ENCODE data around the gene CDH4. TPM values are rescaled to one million over a fixed set of nuclear protein-coding genes. Genes with fewer than 3 reads are reported as not detected.

CDH4 gene
- total and polyA plus RNA-seq, 7 donors: under 0.01 to 0.06 TPM; not detected in 5

GRCh38 chr20:61925555-61926252 lies 673.6 kb downstream of the CDH4 start:
- no peak overlapping the region for H3K27ac ChIP-seq
- H3K9me3 ChIP-seq: no peaks in the 10 kb centered on the region
- peaks cover 0 to 21% (median 10%) of the 10 kb centered on the region in 3 donors for H3K27me3 ChIP-seq
- WGBS, 2 donors: 66 to 84% methylated on average over 21 of the region's 21 CpGs
- no peak for TF ChIP-seq POLR2AphosphoS5 (IDR thresholded peaks at IDR 0.05)
- TF ChIP-seq, protein P1, sequence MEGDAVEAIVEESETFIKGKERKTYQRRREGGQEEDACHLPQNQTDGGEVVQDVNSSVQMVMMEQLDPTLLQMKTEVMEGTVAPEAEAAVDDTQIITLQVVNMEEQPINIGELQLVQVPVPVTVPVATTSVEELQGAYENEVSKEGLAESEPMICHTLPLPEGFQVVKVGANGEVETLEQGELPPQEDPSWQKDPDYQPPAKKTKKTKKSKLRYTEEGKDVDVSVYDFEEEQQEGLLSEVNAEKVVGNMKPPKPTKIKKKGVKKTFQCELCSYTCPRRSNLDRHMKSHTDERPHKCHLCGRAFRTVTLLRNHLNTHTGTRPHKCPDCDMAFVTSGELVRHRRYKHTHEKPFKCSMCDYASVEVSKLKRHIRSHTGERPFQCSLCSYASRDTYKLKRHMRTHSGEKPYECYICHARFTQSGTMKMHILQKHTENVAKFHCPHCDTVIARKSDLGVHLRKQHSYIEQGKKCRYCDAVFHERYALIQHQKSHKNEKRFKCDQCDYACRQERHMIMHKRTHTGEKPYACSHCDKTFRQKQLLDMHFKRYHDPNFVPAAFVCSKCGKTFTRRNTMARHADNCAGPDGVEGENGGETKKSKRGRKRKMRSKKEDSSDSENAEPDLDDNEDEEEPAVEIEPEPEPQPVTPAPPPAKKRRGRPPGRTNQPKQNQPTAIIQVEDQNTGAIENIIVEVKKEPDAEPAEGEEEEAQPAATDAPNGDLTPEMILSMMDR (IDR thresholded peaks at IDR 0.05): no peak
- TF ChIP-seq POLR2A (IDR thresholded peaks at IDR 0.05): no peak
- TF ChIP-seq EP300 (IDR thresholded peaks at IDR 0.05): no peak
- intact Hi-C loops (cut with DNase I): no loop called here
- no peaks in the 10 kb centered on the region for H3K36me3 ChIP-seq
- H3K4me3 ChIP-seq: no peak overlapping the region
- no peaks in the 10 kb centered on the region for H3K4me1 ChIP-seq
- no peak for DNase-seq

- no peak for TF ChIP-seq EP300 (IDR thresholded peaks at IDR 0.05)
- TF ChIP-seq POLR2A (IDR thresholded peaks at IDR 0.05): no peak
- no peak for TF ChIP-seq POLR2AphosphoS5 (IDR thresholded peaks at IDR 0.05)
- TF ChIP-seq, protein P1 (IDR thresholded peaks at IDR 0.05): no peak
- DNase-seq: no peak
- 83 to 89% methylated on average over 14 of the region's 14 CpGs for WGBS, 2 donors
- no peaks in the 10 kb centered on the region for H3K9me3 ChIP-seq
- intact Hi-C loops (cut with DNase I): no loop called here
- no peak overlapping the region for H3K4me3 ChIP-seq
- no peak overlapping the region for H3K27ac ChIP-seq
- H3K27me3 ChIP-seq: peaks cover 0 to 21% (median 10%) of the 10 kb centered on the region in 3 donors
- H3K4me1 ChIP-seq: no peaks in the 10 kb centered on the region
- H3K36me3 ChIP-seq: no peaks in the 10 kb centered on the region
Observed at GRCh38 chr20:61926253-61926613, 674.2 kb downstream of the CDH4 start.

DNA sequence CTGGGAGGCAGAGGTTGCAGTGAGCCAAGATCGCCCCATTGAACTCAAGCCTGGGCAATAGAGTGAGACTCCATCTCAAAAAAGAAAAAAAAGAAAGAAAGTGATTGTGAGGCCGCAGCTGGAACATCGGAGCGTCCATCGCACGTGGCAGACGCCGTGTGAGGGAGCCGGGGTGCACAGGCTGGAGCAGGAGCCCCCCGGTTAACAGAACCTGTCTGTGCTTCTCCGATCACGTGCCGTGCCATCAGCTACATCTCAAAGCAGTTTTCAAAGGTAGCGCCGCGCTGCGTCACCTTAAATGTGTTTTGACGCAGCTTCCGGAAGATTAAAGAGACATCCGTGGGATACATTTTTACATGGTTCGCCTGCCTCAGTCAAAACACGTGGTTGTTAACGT lies 674.7 kb downstream of the CDH4 start:
- 91 to 92% methylated on average over 23 of the region's 23 CpGs for WGBS, 2 donors
- no peaks in the 10 kb centered on the region for H3K9me3 ChIP-seq
- H3K36me3 ChIP-seq: no peaks in the 10 kb centered on the region
- H3K27me3 ChIP-seq: peaks cover 0 to 21% (median 10%) of the 10 kb centered on the region in 3 donors
- no peak overlapping the region for H3K27ac ChIP-seq
- TF ChIP-seq POLR2AphosphoS5 (IDR thresholded peaks at IDR 0.05): no peak
- TF ChIP-seq EP300 (IDR thresholded peaks at IDR 0.05): no peak
- no peak for TF ChIP-seq POLR2A (IDR thresholded peaks at IDR 0.05)
- TF ChIP-seq, protein P1 (IDR thresholded peaks at IDR 0.05): no peak
- DNase-seq: no peak
- no peak overlapping the region for H3K4me3 ChIP-seq
- no peaks in the 10 kb centered on the region for H3K4me1 ChIP-seq
- intact Hi-C loops (cut with DNase I): no loop called here

DNA sequence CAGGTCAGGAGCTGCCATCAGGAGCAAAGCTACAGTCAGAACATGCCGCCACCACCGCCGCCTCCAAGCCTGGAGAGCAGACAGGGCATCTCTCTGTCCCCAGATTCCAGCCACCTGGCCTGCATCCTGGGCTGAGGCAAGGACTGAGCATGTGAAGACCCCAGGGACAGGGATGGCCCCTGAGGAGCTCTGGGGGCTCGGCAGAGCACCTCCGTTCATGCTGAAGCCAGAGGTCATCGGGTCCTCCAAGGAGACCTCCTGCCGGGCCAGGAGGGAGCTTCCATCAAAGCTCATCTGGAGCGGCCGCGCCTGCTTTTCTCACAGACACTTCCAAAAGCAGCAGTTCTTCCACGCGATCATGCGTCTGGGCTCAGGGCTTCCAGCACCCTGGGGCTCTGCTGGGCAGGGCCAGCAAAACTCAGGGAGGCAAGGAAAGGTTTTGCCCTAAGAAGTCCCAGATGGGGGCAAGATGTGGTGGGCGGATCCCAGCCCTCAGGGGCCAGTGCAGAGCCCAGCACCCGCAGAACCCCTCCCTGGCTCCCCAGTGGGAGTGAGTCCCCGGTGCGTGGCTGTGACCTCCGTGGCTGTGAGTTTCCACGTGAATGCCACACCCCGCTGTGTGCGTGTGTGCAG lies 675.2 kb downstream of the CDH4 start:
- Histone ChIP-seq H3K27ac (no peak overlapping the region), H3K4me3 (no peak overlapping the region), H3K36me3 (no peaks in the 10 kb centered on the region), H3K27me3 (peaks cover 0 to 21% (median 10%) of the 10 kb centered on the region in 3 donors), H3K9me3 (no peaks in the 10 kb centered on the region), H3K4me1 (no peaks in the 10 kb centered on the region)
- DNase-seq: no peak
- TF ChIP-seq EP300 (IDR thresholded peaks at IDR 0.05) (no peak), POLR2AphosphoS5 (IDR thresholded peaks at IDR 0.05) (no peak), POLR2A (IDR thresholded peaks at IDR 0.05) (no peak)
- TF ChIP-seq, protein P1 (IDR thresholded peaks at IDR 0.05): no peak
- WGBS, 2 donors: 69 to 85% methylated on average over 21 of the region's 21 CpGs
- intact Hi-C loops (cut with DNase I): no loop called here

Measured in sigmoid colon (tissue), 7 donors.